Measurements from ENCODE around the gene IGIP.

The IGIP gene

DNA sequence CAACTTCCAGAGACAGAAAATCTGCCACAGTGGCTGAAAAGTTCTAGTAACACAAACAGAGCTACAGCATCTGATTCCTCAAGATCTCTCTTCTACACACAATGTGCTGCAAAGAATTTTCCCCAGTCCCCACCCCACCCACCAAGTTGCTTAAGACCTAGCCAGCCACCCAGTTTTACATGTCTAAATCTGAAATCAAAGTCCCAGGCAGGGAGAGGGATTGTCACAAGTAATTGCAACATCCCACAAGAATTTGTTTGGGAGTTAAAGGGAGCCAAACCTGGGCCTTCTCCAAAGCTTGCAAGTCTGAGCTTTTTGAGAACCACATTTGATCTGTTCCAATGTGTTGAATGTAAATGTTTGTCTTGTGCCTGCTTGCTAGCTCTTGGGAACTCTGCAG lies 15.5 kb downstream of the IGIP start:
- no peak for DNase-seq (ENCODE audit: low read depth, low spot score)
- no peak overlapping the region for H3K27ac ChIP-seq (ENCODE audit: low read length)
- H3K4me1 ChIP-seq (ENCODE audit: control insufficient read depth, insufficient read depth, low read length) = no peaks in the 10 kb centered on the region
- no peak overlapping the region for H3K4me3 ChIP-seq (ENCODE audit: low read length)
- H3K36me3 ChIP-seq (ENCODE audit: control insufficient read depth, insufficient read depth, low read length) = no peaks in the 10 kb centered on the region
- peaks cover 12% of the 10 kb centered on the region for H3K27me3 ChIP-seq (ENCODE audit: control insufficient read depth, insufficient read depth, low read length)
- no peaks in the 10 kb centered on the region for H3K9me3 ChIP-seq (ENCODE audit: control insufficient read depth, insufficient read depth, low read length)

DNA sequence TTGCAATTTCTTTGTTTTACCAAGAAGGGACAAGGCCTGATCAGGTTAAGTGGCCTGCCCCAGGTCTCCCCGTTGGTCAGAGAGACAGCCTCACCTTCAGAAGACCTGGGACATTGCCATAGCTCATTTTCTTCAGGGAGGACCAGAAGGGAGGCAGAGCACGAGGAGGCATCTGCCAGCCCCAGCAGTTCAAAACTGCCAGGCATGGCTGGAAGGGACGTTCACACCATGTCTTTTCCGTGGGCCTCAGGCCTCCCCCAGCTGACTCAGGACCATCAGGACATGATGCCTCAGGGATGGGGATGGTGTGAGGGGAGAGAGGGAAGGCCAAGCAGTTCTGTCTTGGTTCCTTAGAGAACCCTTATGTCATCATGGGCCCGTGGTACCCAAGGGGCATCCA lies 16.5 kb downstream of the IGIP start:
- Histone ChIP-seq H3K27me3 (ENCODE audit: control insufficient read depth, insufficient read depth, low read length) (peaks cover 19% of the 10 kb centered on the region), H3K4me1 (ENCODE audit: control insufficient read depth, insufficient read depth, low read length) (no peaks in the 10 kb centered on the region), H3K9me3 (ENCODE audit: control insufficient read depth, insufficient read depth, low read length) (no peaks in the 10 kb centered on the region), H3K4me3 (ENCODE audit: low read length) (no peak overlapping the region), H3K36me3 (ENCODE audit: control insufficient read depth, insufficient read depth, low read length) (no peaks in the 10 kb centered on the region), H3K27ac (ENCODE audit: low read length) (no peak overlapping the region)
- no CpG with 5 or more reads among the region's 5 CpGs for WGBS (ENCODE audit: insufficient coverage, insufficient read length)
- no peak for DNase-seq (ENCODE audit: low read depth, low spot score)

DNA sequence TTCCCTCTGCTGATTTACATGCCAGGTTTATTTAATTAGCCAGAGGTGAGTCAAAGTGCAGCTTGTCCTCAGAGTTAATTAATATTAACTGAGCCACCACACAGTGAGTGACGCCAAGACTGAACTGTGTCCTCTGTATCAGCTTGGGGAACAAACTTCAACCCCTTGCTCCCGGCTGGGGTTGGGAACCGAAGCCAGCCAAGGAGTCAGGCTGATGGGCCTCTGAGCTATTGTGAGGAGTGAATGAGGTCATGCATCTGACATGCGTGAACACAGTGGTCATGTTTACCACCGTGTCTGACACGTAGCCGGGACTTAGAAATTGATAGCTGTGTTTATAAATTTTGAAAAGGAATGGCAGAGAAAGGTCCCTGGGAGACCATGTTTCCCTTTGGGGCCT lies 17.1 kb downstream of the IGIP start:
- no peaks in the 10 kb centered on the region for H3K9me3 ChIP-seq (ENCODE audit: control insufficient read depth, insufficient read depth, low read length)
- WGBS (ENCODE audit: insufficient coverage, insufficient read length) = no CpG with 5 or more reads among the region's 7 CpGs

GRCh38 chr5:140143521-140144258 lies 18.0 kb downstream of the IGIP start:
- no peak overlapping the region for H3K27ac ChIP-seq (ENCODE audit: low read length)
- no peak for DNase-seq (ENCODE audit: low read depth, low spot score)
- no peaks in the 10 kb centered on the region for H3K4me1 ChIP-seq (ENCODE audit: control insufficient read depth, insufficient read depth, low read length)
- H3K27me3 ChIP-seq (ENCODE audit: control insufficient read depth, insufficient read depth, low read length) = peaks cover 31% of the 10 kb centered on the region
- H3K9me3 ChIP-seq (ENCODE audit: control insufficient read depth, insufficient read depth, low read length) = no peaks in the 10 kb centered on the region
- no peak overlapping the region for H3K4me3 ChIP-seq (ENCODE audit: low read length)
- H3K36me3 ChIP-seq (ENCODE audit: control insufficient read depth, insufficient read depth, low read length) = no peaks in the 10 kb centered on the region
- WGBS (ENCODE audit: insufficient coverage, insufficient read length) = no CpG with 5 or more reads among the region's 3 CpGs

More for the DNA sequence above, 17.1 kb downstream of the IGIP start:
- Histone ChIP-seq H3K4me1 (ENCODE audit: control insufficient read depth, insufficient read depth, low read length) (no peaks in the 10 kb centered on the region), H3K4me3 (ENCODE audit: low read length) (no peak overlapping the region), H3K27me3 (ENCODE audit: control insufficient read depth, insufficient read depth, low read length) (peaks cover 25% of the 10 kb centered on the region), H3K27ac (ENCODE audit: low read length) (no peak overlapping the region), H3K36me3 (ENCODE audit: control insufficient read depth, insufficient read depth, low read length) (no peaks in the 10 kb centered on the region)
- DNase-seq (ENCODE audit: low read depth, low spot score) = no peak

- H3K4me1 ChIP-seq (ENCODE audit: control insufficient read depth, insufficient read depth, low read length) = no peaks in the 10 kb centered on the region
- H3K27me3 ChIP-seq (ENCODE audit: control insufficient read depth, insufficient read depth, low read length) = peaks cover 31% of the 10 kb centered on the region
- H3K36me3 ChIP-seq (ENCODE audit: control insufficient read depth, insufficient read depth, low read length) = no peaks in the 10 kb centered on the region
- WGBS (ENCODE audit: insufficient coverage, insufficient read length) = no CpG with 5 or more reads among the region's 3 CpGs
- no peak for DNase-seq (ENCODE audit: low read depth, low spot score)
- H3K4me3 ChIP-seq (ENCODE audit: low read length) = no peak overlapping the region
- no peak overlapping the region for H3K27ac ChIP-seq (ENCODE audit: low read length)
- no peaks in the 10 kb centered on the region for H3K9me3 ChIP-seq (ENCODE audit: control insufficient read depth, insufficient read depth, low read length)
Measured at GRCh38 chr5:140145256-140145655, 19.5 kb downstream of the IGIP start.

DNA sequence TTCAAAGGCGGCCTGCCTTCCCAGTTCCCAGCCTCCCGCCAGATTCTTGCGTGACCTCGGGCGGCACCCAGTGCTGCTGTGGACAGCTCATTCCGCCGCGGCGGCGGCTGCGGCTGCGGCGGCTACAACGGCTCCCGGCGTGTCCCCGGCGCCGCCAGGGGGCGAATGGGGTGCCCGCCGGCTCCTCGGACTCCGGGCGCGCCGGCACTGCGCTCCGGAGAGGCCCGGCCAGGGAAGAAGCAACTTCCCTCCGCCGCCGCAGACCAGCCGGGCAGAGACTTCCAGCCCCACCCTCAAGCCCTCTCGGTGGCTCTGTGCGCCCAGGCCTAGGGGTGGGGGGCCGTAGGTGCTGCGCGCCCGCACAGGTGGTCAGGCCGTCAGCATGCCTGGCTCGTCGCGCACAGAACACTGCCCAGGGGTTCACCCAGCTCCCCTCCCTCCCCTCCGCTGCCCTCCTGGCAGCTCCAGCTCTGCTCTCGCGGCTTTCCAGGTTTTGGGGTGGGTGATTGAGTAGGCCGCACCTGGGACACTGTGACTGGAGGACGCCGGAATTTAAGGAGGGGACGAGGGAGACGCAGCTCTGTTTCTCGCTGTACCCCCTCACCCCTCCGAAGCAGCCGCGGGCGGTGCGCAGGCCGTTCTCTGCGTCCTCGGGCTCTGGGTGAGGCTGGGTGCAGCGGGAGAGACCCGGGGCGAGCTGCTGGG lies 20.2 kb downstream of the IGIP start:
- Histone ChIP-seq H3K4me1 (ENCODE audit: control insufficient read depth, insufficient read depth, low read length) (no peaks in the 10 kb centered on the region), H3K9me3 (ENCODE audit: control insufficient read depth, insufficient read depth, low read length) (no peaks in the 10 kb centered on the region), H3K27me3 (ENCODE audit: control insufficient read depth, insufficient read depth, low read length) (peaks cover 31% of the 10 kb centered on the region), H3K27ac (ENCODE audit: low read length) (no peak overlapping the region), H3K4me3 (ENCODE audit: low read length) (peak overlapping the region; percentile 63; the same call in 1 of the 2 replicates), H3K36me3 (ENCODE audit: control insufficient read depth, insufficient read depth, low read length) (no peaks in the 10 kb centered on the region)
- DNase-seq (ENCODE audit: low read depth, low spot score) = no peak
- no CpG with 5 or more reads among the region's 64 CpGs for WGBS (ENCODE audit: insufficient coverage, insufficient read length)

DNA sequence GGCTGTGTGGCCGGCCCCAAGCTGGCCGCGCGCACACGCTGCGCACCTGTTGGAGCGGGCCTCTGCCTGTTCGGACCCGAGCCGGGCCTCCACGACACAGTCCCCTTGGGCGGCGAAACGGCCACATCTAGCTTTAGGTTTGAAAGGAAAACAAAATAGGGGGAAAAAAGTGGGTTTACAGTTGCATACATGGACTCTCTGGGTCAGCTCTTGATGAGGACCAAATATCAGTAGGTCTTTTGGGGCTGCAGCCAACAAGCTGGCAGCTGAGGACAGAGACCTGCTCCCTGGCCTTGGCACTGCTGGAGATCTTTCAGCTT lies 20.7 kb downstream of the IGIP start:
- Histone ChIP-seq H3K4me1 (ENCODE audit: control insufficient read depth, insufficient read depth, low read length) (no peaks in the 10 kb centered on the region), H3K27ac (ENCODE audit: low read length) (no peak overlapping the region), H3K27me3 (ENCODE audit: control insufficient read depth, insufficient read depth, low read length) (peaks cover 31% of the 10 kb centered on the region), H3K9me3 (ENCODE audit: control insufficient read depth, insufficient read depth, low read length) (no peaks in the 10 kb centered on the region), H3K36me3 (ENCODE audit: control insufficient read depth, insufficient read depth, low read length) (no peaks in the 10 kb centered on the region), H3K4me3 (ENCODE audit: low read length) (peak overlapping the region; percentile 63; the same call in 1 of the 2 replicates)
- no CpG with 5 or more reads among the region's 14 CpGs for WGBS (ENCODE audit: insufficient coverage, insufficient read length)
- no peak for DNase-seq (ENCODE audit: low read depth, low spot score)

DNA sequence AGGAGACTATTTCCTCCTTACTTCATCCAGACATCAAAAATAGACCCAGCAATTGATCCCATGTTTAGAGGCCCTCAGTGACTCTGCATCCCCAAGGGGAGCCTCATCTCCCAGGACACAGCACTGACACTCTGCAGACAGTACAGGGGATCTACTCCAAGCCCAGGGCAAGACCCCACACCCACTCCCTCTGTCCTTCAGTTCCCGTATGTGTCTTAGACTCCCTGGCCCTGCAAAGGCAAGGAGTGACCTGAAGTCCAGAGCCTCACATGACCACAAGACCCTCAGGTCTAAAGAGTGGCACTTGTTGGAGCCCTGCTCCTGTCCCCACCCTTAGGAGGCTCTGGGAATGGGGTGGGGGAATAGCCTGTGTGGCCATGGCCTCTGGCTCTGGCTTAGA lies 21.7 kb downstream of the IGIP start:
- no peaks in the 10 kb centered on the region for H3K9me3 ChIP-seq (ENCODE audit: control insufficient read depth, insufficient read depth, low read length)
- no peak overlapping the region for H3K27ac ChIP-seq (ENCODE audit: low read length)
- H3K27me3 ChIP-seq (ENCODE audit: control insufficient read depth, insufficient read depth, low read length) = peaks cover 31% of the 10 kb centered on the region
- no peak for DNase-seq (ENCODE audit: low read depth, low spot score)
- no peaks in the 10 kb centered on the region for H3K4me1 ChIP-seq (ENCODE audit: control insufficient read depth, insufficient read depth, low read length)
- H3K36me3 ChIP-seq (ENCODE audit: control insufficient read depth, insufficient read depth, low read length) = no peaks in the 10 kb centered on the region
- H3K4me3 ChIP-seq (ENCODE audit: low read length) = no peak overlapping the region
- no CpG with 5 or more reads among the region's 1 CpG for WGBS (ENCODE audit: insufficient coverage, insufficient read length)

GRCh38 chr5:140148508-140148907 lies 22.8 kb downstream of the IGIP start:
- no peak for DNase-seq (ENCODE audit: low read depth, low spot score)
- peaks cover 6% of the 10 kb centered on the region for H3K4me1 ChIP-seq (ENCODE audit: control insufficient read depth, insufficient read depth, low read length)
- no peaks in the 10 kb centered on the region for H3K36me3 ChIP-seq (ENCODE audit: control insufficient read depth, insufficient read depth, low read length)
- H3K4me3 ChIP-seq (ENCODE audit: low read length) = no peak overlapping the region
- H3K9me3 ChIP-seq (ENCODE audit: control insufficient read depth, insufficient read depth, low read length) = no peaks in the 10 kb centered on the region
- H3K27me3 ChIP-seq (ENCODE audit: control insufficient read depth, insufficient read depth, low read length) = peaks cover 31% of the 10 kb centered on the region
- no CpG with 5 or more reads among the region's 6 CpGs for WGBS (ENCODE audit: insufficient coverage, insufficient read length)
- H3K27ac ChIP-seq (ENCODE audit: low read length) = no peak overlapping the region

GRCh38 chr5:140150201-140150600 lies 24.5 kb downstream of the IGIP start:
- no CpG with 5 or more reads among the region's 2 CpGs for WGBS (ENCODE audit: insufficient coverage, insufficient read length)
- H3K27me3 ChIP-seq (ENCODE audit: control insufficient read depth, insufficient read depth, low read length) = peaks cover 27% of the 10 kb centered on the region
- peaks cover 8% of the 10 kb centered on the region for H3K4me1 ChIP-seq (ENCODE audit: control insufficient read depth, insufficient read depth, low read length)
- DNase-seq (ENCODE audit: low read depth, low spot score) = no peak
- H3K36me3 ChIP-seq (ENCODE audit: control insufficient read depth, insufficient read depth, low read length) = no peaks in the 10 kb centered on the region
- no peak overlapping the region for H3K27ac ChIP-seq (ENCODE audit: low read length)
- H3K4me3 ChIP-seq (ENCODE audit: low read length) = no peak overlapping the region
- H3K9me3 ChIP-seq (ENCODE audit: control insufficient read depth, insufficient read depth, low read length) = no peaks in the 10 kb centered on the region

Data from iPS DF 6.9 (cell line).